Myocyte (in vitro differentiated cells): ENCODE data around the gene MAT2B. TPM values are rescaled to one million over a fixed set of nuclear protein-coding genes. Genes with fewer than 3 reads are reported as not detected.
"Not testable (repeated sequence)": the region's sequence is repeated elsewhere in the genome, so short reads cannot be mapped to it uniquely, and the experiment has no call there.

Source experiments
- DNase-seq: peaks from one replicate; pipeline ENCODE4 v3.0.0-alpha.2; 2012; ENCODE audit warnings: low read depth
- total RNA-seq: library from RNA; depleted of rRNA; stranded (reverse); fragments of >200 nt; gene quantifications from 2 replicates; pipeline ENCODE4 v1.2.3, GENCODE V29; 2014

The MAT2B gene
- total RNA-seq, 1 donor from 2014 or later, result 58.7 TPM

DNA sequence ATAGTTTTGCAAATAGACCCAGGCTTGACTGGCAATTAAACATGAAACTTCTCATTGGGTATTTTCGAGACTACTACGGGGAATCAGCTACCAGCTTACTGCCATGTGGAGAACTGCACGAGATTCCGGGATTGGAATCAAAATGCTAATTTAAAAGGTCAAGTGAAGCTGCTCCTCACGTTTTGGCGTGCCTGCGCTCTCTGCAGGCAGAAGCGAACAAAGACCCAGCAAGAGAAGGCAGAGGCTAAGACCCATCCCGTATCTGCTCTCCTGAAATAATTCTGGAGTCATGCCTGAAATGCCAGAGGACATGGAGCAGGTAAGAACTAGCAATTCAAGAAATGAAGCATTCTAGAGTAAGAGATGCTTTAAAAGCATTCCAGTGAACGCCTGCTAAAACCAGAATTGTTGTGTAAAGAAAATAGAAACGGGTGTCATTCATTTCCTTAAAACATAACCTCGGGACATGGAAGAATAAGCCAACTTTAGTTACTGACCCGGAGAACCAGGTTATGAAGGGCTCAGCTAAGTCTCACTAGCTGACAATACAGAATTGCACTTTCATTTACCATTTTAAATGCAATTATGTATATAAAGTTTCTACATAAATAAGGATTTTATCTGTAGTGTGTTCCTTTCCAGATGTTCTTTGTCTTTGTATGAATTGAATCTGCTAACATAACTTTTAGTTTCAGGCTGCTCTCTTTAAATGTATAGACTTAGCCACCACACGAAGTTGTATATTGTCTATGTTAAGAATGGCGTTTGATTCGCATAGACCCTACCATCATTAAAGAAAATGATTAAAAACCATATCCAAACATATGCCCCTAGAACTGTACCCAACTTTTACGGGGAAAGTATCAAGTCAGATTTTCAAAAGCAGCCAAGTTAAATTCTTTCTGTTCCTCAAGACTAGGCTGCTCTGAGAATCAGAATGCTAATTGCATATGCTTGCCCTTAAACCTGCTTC, 2.0 kb upstream of the MAT2B start:
- DNase-seq, result peak; percentile 90

GRCh38 chr5:163504079-163504931, 1.1 kb upstream of the MAT2B start:
- DNase-seq, result peak; percentile 68

GRCh38 chr5:163505049-163505367, 411 bp upstream of the MAT2B start:
- no peak for DNase-seq

GRCh38 chr5:163506095-163506457, 657 bp downstream of the MAT2B start:
- no peak for DNase-seq

GRCh38 chr5:163506726-163507125, 1.3 kb downstream of the MAT2B start:
- DNase-seq, result peak; percentile 19

DNA sequence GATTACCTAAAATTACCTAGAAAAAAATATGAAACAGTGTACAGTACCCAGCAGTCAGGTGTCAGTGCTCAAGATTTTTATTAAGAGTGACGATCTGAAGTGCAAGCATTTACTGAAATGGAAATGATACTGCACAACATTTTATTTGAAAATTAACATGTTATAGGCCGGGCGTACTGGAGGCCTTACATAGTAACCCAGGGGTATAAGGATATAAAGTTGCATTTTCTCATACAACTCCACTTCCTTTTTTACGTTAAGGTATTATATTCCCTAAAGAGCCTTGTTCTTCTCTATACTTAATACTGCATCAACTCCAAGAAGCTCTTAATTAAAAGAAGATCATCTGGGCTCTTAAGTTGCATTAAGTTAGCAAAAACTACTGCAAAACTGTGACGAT, 3.3 kb downstream of the MAT2B start:
- DNase-seq, result no peak

- DNase-seq, result peak; percentile 30
These were observed 4.0 kb downstream of the MAT2B start for GRCh38 chr5:163509291-163509951.

- DNase-seq, result no peak
These were observed 7.1 kb downstream of the MAT2B start for GRCh38 chr5:163512526-163512925.

GRCh38 chr5:163525096-163525495, 19.7 kb downstream of the MAT2B start:
- DNase-seq, result no peak

DNA sequence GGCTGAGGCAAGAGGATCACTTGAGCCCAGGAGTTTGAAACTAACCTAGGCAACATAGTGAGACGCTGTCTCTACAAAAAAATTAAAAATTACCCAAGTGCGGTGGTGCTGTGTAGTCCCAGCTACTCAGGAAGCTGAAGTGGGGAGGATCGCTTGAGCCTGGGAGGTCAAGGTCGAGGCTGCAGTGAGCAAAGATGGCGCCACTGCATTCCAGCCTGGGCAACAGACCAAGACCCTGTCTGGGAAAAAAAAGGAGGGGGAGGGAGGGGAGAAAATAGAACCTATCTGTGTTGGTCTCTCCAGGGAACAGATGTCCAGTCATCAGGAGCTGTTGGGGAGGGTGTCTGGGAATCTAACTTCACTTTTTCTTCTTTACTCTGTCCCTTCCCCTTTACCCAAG, 24.3 kb downstream of the MAT2B start:
- DNase-seq, result peak; percentile 21

GRCh38 chr5:163531272-163531671, 25.9 kb downstream of the MAT2B start:
- DNase-seq, result no peak

DNA sequence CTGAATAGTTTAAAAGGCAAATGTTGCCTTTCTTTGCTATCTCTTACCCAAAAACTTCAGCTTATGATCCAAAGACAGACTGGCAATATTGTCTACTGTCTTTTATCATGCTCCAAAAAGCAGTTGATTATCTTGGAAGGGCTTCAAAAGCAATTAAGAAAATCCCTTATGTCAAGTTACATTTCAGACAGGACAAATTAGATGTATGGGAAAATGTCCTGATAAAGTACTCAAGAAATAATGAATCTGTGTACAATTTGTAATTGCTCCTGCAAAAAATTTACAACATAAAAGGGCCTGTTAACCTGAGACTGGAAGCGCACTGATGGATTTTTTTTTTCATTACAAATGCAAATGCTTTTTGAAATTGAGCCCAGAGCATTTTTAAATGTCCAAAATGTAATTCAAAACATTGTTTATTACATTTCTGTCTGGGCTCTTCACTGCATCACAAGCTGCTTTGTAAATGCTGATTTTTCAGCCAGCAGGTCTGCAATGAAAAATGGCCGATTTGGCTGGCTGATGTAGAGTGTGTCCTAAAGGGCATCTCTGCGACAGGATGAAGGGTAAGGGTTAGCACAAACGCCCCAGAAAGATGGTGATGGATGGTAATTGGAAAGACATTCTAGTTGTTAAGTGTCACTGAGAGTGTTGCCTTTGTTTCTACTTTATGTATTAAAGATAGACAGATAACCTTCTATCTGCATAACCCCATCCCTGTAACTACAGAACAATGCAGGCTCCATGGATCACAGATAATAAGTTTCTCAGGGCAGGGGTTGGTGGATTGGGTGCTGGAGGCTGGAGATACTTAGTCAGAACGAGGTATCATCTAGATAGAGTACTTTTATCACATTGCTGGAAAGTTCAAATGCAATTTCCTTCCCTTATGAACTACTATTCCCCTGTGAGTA, 27.0 kb downstream of the MAT2B start:
- no peak for DNase-seq

DNA sequence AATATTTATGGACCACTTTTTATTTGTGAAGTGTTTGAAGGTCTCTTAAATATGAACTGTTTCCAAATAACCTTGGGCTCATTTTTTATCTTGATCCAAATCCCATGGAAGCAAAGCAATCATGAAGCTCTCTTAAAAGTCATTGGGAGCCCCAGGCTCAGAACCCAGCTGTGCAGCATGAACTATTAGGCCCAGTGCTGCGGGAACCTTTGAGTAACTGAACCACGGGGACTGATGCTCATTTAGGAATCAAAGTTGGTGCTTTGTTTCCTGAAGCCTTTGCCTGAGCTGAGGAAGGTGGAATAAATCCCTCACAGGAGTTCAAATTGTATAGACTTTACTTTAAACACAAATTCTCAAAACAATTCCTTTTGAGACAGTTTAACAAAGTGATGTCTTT, 27.8 kb downstream of the MAT2B start:
- no peak for DNase-seq

GRCh38 chr5:163534492-163535094, 29.2 kb downstream of the MAT2B start:
- peak; percentile 35 for DNase-seq

DNA sequence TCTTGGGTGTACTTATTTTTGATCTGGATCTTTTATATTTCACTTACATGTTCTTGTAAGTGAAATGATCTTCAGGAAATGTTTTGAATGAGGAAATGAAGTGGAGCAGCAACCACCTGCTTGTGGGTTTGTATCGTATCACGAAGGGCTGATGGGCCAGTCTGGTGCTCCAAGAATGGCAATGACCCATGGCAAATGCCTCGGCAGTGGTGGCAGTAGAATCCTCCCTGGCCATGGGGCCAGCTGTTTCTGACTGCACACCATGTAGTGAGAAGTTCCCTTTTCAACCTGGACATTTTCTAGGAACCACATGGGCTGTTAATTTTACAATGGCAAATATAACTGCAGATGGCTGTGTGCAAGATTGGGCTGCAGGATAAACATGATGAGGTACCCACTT, 29.9 kb downstream of the MAT2B start:
- peak; percentile 83 for DNase-seq

DNA sequence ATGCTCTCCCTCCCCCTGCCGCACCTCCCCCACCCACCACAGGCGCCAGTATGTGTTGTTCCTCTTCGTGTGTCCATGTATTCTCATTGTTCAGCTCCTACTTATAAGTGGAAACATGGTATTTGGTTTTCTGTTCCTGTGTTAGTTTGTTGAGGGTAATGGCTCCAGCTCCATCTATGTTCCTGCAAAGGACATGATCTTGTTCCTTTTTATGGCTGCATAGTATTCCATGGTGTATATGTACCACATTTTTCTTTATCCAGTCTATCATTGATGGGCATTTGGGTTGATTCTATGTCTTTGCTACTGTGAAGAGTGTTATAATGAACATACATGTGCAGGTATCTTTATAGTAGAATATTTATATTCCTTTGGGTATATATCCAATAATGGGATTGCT, 31.0 kb downstream of the MAT2B start:
- not testable (repeated sequence) for DNase-seq

DNA sequence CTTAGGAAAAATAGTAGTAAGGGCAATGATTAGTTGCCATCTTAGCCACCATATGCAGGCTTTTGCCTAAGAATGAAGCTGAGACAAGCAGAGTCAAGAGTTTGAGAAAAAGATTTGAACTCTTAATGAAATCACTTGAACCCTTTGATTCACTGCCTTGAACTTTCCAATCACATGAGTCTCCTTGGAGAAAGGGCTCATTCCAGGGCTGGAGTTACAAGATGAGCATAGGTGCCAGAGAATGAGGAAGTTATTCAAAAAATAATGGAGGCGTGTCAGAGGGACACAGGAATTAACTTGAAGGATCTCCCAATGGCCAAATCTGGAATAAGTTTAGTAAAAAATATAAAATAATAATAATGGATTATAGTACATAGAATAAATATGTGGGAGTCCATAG, 35.3 kb downstream of the MAT2B start:
- DNase-seq, result no peak

- no peak for DNase-seq
These were observed 37.4 kb downstream of the MAT2B start for GRCh38 chr5:163542771-163543170.

GRCh38 chr5:163544041-163544440, 38.6 kb downstream of the MAT2B start:
- DNase-seq, result no peak

- no peak for DNase-seq
These were observed 39.4 kb downstream of the MAT2B start for GRCh38 chr5:163544836-163545235.
